A673 (cell line): Measurements from ENCODE around the gene CYYR1.

Experiments
- CTCF ChIP-seq: fragments of 300-800, 200-600 bp; sonication (generic); conservative IDR thresholded peaks from 2 replicates; pipeline ENCODE4 v1.5.1; 2017; ENCODE audit warnings: low read depth, mild to moderate bottlenecking, antibody characterized with exemption, low read length, moderate library complexity, mixed read lengths
- EZH2 ChIP-seq: fragments of 200-600 bp; sonication (generic); IDR thresholded peaks from 2 replicates; pipeline ENCODE4 v1.6.1; 2017; ENCODE audit warnings: borderline replicate concordance, low read depth, mild to moderate bottlenecking, mixed read lengths, antibody characterized with exemption, low read length; ENCODE audit not compliant: poor library complexity, severe bottlenecking

DNA sequence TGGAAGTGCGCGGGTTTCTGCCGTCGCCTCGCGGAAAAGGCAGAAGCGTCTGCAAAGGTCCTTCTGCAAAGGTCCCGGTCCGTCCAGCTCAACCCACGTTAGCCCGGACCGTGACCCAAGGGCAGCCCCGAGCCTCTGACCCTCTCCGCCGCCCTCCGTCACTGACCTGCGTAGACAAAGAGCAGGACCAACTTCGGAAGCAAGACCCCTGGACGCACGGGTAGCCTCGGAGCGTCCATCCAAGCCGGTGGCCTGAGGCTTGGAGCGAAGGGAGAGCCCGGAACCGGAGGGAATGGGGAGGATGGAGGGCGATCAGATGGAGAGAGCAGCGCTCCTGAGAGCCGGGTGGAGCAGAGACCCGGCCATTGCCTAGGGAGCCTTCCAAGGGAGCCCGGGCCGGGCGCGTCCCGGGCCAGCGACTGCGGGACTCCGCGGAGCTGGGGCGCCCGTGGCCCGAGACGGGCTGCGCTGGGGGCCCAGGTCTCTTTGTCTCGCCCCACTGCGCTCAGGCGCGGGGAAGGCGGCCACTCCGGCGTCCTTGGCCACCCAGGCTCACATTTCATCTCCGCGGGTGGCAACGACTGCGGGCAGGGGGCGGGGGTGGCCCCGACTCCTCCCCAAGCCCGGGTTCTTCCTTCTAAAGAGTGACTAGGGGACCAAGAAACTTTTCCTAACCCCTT, at the start of gene CYYR1:
- TF ChIP-seq CTCF (no peak), EZH2 (no peak)
